HEK293 (cell line): ENCODE results near the gene MYBPH.

ENCODE experiments used
- EGR2 ChIP-seq: fragments of 450-650 bp; formaldehyde crosslinking; IDR thresholded peaks from 2 replicates; pipeline ENCODE4 v1.5.1; 2016; ENCODE audit warnings: low read depth, missing biosample characterization, missing genetic modification characterization
- KLF1 ChIP-seq: fragments of 450-650 bp; formaldehyde crosslinking; IDR thresholded peaks from 2 replicates; pipeline ENCODE4 v1.5.1; 2016; ENCODE audit warnings: missing biosample characterization, missing genetic modification characterization
- OSR2 ChIP-seq: fragments of 450-650 bp; formaldehyde crosslinking; IDR thresholded peaks from 2 replicates; pipeline ENCODE4 v1.5.1; 2016; ENCODE audit warnings: missing biosample characterization, missing genetic modification characterization
- SP3 ChIP-seq: fragments of 450-650 bp; formaldehyde crosslinking; IDR thresholded peaks from 2 replicates; pipeline ENCODE4 v1.5.1; 2016; ENCODE audit warnings: missing biosample characterization, missing genetic modification characterization
- ZBTB17 ChIP-seq: fragments of 450-650 bp; formaldehyde crosslinking; IDR thresholded peaks from 2 replicates; pipeline ENCODE4 v1.5.1; 2016; ENCODE audit warnings: missing biosample characterization, missing genetic modification characterization
- ZBTB20 ChIP-seq: fragments of 450-650 bp; formaldehyde crosslinking; IDR thresholded peaks from 2 replicates; pipeline ENCODE4 v1.5.1; 2016; ENCODE audit warnings: missing biosample characterization, missing genetic modification characterization
- ZBTB8A ChIP-seq: fragments of 450-650 bp; formaldehyde crosslinking; IDR thresholded peaks from 2 replicates; pipeline ENCODE4 v1.5.1; 2016; ENCODE audit warnings: missing biosample characterization, missing genetic modification characterization
- ZEB2 ChIP-seq: fragments of 450-650 bp; formaldehyde crosslinking; IDR thresholded peaks from 2 replicates; pipeline ENCODE4 v1.5.1; 2016; ENCODE audit warnings: missing biosample characterization, missing genetic modification characterization
- ZFHX2 ChIP-seq: fragments of 450-650 bp; formaldehyde crosslinking; conservative IDR thresholded peaks from 2 replicates; pipeline ENCODE4 v1.5.1; 2016; ENCODE audit warnings: missing biosample characterization, missing genetic modification characterization
- ZFP37 ChIP-seq: fragments of 450-650 bp; formaldehyde crosslinking; IDR thresholded peaks from 2 replicates; pipeline ENCODE4 v1.5.1; 2016; ENCODE audit warnings: missing biosample characterization, missing genetic modification characterization
- ZNF121 ChIP-seq: fragments of 450-650 bp; formaldehyde crosslinking; IDR thresholded peaks from 2 replicates; pipeline ENCODE4 v1.5.1; 2016; ENCODE audit warnings: missing biosample characterization, missing genetic modification characterization
- ZNF341 ChIP-seq: fragments of 450-650 bp; formaldehyde crosslinking; IDR thresholded peaks from 2 replicates; pipeline ENCODE4; 2016; ENCODE audit warnings: low read depth, missing biosample characterization, missing genetic modification characterization
- ZNF501 ChIP-seq: fragments of 450-650 bp; formaldehyde crosslinking; IDR thresholded peaks from 2 replicates; pipeline ENCODE4 v1.5.1; 2016; ENCODE audit warnings: missing biosample characterization, missing genetic modification characterization
- ZNF585B ChIP-seq: fragments of 450-650 bp; formaldehyde crosslinking; IDR thresholded peaks from 2 replicates; pipeline ENCODE4 v1.5.1; 2016; ENCODE audit warnings: missing biosample characterization, missing genetic modification characterization
- ZNF596 ChIP-seq: fragments of 450-650 bp; IDR thresholded peaks from 2 replicates; pipeline ENCODE4 v1.5.0; 2018; ENCODE audit warnings: missing biosample characterization, mild to moderate bottlenecking, missing genetic modification characterization, moderate library complexity
- ZNF600 ChIP-seq: fragments of 450-650 bp; formaldehyde crosslinking; IDR thresholded peaks from 2 replicates; pipeline ENCODE4 v1.5.1; 2016; ENCODE audit warnings: missing biosample characterization, missing genetic modification characterization
- ZNF785 ChIP-seq: fragments of 450-650 bp; formaldehyde crosslinking; IDR thresholded peaks from 2 replicates; pipeline ENCODE4 v1.5.1; 2016; ENCODE audit warnings: missing biosample characterization, missing genetic modification characterization
- ZXDB ChIP-seq: fragments of 450-650 bp; formaldehyde crosslinking; IDR thresholded peaks from 2 replicates; pipeline ENCODE4 v1.5.1; 2016; ENCODE audit warnings: missing biosample characterization, missing genetic modification characterization
- TF ChIP-seq, protein P1 (sequence below): fragments of 450-650 bp; formaldehyde crosslinking; IDR thresholded peaks from 2 replicates; pipeline ENCODE4 v1.5.1; 2016; ENCODE audit warnings: missing biosample characterization, missing genetic modification characterization
- TF ChIP-seq, protein P2 (sequence below): fragments of 450-650 bp; formaldehyde crosslinking; IDR thresholded peaks from 2 replicates; pipeline ENCODE4 v1.5.1; 2016; ENCODE audit warnings: missing biosample characterization, missing genetic modification characterization
- TF ChIP-seq, protein P3 (sequence below): fragments of 450-650 bp; formaldehyde crosslinking; IDR thresholded peaks from 2 replicates; pipeline ENCODE4 v1.5.1; 2017; ENCODE audit warnings: missing biosample characterization, missing genetic modification characterization
- TF ChIP-seq, protein P4 (sequence below): fragments of 450-650 bp; formaldehyde crosslinking; IDR thresholded peaks from 2 replicates; pipeline ENCODE4 v1.5.1; 2017; ENCODE audit warnings: missing biosample characterization, mild to moderate bottlenecking, missing genetic modification characterization, moderate library complexity
- TF ChIP-seq, protein P5 (sequence below): fragments of 450-650 bp; formaldehyde crosslinking; IDR thresholded peaks from 2 replicates; pipeline ENCODE4 v1.5.1; 2016; ENCODE audit warnings: missing biosample characterization, missing genetic modification characterization
- TF ChIP-seq, protein P6 (sequence below): fragments of 450-650 bp; formaldehyde crosslinking; IDR thresholded peaks from 2 replicates; pipeline ENCODE4 v1.5.1; 2016; ENCODE audit warnings: missing biosample characterization, missing genetic modification characterization
- TF ChIP-seq, protein P7 (sequence below): fragments of 450-650 bp; IDR thresholded peaks from 2 replicates; pipeline ENCODE4 v1.5.1; 2018; ENCODE audit warnings: missing biosample characterization, missing genetic modification characterization

The MYBPH gene

DNA sequence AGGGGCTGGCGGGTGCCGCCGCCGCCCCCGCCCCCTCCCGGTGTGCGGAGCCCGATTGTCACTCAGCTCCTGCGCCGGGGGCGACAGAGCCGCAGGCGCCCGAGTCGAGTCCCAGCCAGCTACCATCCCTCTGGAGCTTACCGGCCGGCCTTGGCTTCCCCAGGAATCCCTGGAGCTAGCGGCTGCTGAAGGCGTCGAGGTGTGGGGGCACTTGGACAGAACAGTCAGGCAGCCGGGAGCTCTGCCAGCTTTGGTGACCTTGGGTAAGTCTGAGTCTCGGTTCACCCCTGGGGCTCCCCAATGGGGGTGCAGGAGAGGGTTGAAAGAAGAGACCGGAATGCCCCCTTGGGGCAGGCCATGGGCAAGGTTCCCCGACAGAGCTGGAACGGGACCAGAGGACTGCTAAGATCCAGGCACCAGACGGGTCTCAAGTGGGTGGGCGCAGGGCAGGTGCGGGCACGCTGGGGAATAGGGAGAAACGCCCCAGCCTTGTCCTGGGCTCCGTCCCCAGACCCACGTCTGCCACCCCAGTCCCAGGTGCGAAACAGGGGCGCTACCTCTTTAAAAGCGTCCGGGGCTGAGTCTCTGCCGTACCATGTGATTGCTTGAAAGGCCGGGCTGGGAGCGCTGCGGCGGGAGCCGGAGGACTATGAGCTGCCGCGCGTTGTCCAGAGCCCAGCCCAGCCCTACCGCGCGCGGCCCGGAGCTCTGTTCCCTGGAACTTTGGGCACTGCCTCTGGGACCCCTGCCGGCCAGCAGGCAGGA is 47.8 kb downstream of the MYBPH start, which contains the start of gene ADORA1 (continued):
- TF ChIP-seq, protein P1, sequence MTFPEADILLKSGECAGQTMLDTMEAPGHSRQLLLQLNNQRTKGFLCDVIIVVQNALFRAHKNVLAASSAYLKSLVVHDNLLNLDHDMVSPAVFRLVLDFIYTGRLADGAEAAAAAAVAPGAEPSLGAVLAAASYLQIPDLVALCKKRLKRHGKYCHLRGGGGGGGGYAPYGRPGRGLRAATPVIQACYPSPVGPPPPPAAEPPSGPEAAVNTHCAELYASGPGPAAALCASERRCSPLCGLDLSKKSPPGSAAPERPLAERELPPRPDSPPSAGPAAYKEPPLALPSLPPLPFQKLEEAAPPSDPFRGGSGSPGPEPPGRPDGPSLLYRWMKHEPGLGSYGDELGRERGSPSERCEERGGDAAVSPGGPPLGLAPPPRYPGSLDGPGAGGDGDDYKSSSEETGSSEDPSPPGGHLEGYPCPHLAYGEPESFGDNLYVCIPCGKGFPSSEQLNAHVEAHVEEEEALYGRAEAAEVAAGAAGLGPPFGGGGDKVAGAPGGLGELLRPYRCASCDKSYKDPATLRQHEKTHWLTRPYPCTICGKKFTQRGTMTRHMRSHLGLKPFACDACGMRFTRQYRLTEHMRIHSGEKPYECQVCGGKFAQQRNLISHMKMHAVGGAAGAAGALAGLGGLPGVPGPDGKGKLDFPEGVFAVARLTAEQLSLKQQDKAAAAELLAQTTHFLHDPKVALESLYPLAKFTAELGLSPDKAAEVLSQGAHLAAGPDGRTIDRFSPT (tag by site-specific recombination): peak; percentile 77
- TF ChIP-seq ZNF785 (tag by site-specific recombination) (no peak), SP3 (peak; percentile 50; the same call in 1 of the 2 replicates), KLF1 (no peak), EGR2 (peak; percentile 59), ZXDB (tag by site-specific recombination) (0 out of 2 replicates have a peak, but pooled peaks have one; percentile 47), OSR2 (0 out of 2 replicates have a peak, but pooled peaks have one; percentile 14), ZFP37 (tag by site-specific recombination) (peak; percentile 48; the same call in 1 of the 2 replicates), ZNF501 (0 out of 2 replicates have a peak, but pooled peaks have one; percentile 47), ZNF121 (tag by site-specific recombination) (0 out of 2 replicates have a peak, but pooled peaks have one; percentile 26), ZBTB17 (tag by site-specific recombination) (peak; percentile 26; the same call in 1 of the 2 replicates), ZNF585B (tag by site-specific recombination) (no peak), ZNF341 (tag by site-specific recombination) (peak; percentile 76), ZFHX2 (tag by site-specific recombination) (peak; percentile 66), ZEB2 (peak; percentile 34; the same call in 1 of the 2 replicates), ZNF600 (peak; percentile 85), ZBTB20 (tag by site-specific recombination) (peak; percentile 50; the same call in 1 of the 2 replicates), ZBTB8A (tag by site-specific recombination) (peak; percentile 57; the same call in 1 of the 2 replicates), ZNF596 (tag by site-specific recombination) (no peak)
- TF ChIP-seq, protein P2, sequence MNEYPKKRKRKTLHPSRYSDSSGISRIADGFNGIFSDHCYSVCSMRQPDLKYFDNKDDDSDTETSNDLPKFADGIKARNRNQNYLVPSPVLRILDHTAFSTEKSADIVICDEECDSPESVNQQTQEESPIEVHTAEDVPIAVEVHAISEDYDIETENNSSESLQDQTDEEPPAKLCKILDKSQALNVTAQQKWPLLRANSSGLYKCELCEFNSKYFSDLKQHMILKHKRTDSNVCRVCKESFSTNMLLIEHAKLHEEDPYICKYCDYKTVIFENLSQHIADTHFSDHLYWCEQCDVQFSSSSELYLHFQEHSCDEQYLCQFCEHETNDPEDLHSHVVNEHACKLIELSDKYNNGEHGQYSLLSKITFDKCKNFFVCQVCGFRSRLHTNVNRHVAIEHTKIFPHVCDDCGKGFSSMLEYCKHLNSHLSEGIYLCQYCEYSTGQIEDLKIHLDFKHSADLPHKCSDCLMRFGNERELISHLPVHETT (tag by site-specific recombination): 0 out of 2 replicates have a peak, but pooled peaks have one; percentile 14
- TF ChIP-seq, protein P3, sequence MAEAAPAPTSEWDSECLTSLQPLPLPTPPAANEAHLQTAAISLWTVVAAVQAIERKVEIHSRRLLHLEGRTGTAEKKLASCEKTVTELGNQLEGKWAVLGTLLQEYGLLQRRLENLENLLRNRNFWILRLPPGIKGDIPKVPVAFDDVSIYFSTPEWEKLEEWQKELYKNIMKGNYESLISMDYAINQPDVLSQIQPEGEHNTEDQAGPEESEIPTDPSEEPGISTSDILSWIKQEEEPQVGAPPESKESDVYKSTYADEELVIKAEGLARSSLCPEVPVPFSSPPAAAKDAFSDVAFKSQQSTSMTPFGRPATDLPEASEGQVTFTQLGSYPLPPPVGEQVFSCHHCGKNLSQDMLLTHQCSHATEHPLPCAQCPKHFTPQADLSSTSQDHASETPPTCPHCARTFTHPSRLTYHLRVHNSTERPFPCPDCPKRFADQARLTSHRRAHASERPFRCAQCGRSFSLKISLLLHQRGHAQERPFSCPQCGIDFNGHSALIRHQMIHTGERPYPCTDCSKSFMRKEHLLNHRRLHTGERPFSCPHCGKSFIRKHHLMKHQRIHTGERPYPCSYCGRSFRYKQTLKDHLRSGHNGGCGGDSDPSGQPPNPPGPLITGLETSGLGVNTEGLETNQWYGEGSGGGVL (tag by site-specific recombination): peak; percentile 70
- TF ChIP-seq, protein P4, sequence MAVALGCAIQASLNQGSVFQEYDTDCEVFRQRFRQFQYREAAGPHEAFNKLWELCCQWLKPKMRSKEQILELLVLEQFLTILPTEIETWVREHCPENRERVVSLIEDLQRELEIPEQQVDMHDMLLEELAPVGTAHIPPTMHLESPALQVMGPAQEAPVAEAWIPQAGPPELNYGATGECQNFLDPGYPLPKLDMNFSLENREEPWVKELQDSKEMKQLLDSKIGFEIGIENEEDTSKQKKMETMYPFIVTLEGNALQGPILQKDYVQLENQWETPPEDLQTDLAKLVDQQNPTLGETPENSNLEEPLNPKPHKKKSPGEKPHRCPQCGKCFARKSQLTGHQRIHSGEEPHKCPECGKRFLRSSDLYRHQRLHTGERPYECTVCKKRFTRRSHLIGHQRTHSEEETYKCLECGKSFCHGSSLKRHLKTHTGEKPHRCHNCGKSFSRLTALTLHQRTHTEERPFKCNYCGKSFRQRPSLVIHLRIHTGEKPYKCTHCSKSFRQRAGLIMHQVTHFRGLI (tag by site-specific recombination): peak; percentile 96
- TF ChIP-seq, protein P5, sequence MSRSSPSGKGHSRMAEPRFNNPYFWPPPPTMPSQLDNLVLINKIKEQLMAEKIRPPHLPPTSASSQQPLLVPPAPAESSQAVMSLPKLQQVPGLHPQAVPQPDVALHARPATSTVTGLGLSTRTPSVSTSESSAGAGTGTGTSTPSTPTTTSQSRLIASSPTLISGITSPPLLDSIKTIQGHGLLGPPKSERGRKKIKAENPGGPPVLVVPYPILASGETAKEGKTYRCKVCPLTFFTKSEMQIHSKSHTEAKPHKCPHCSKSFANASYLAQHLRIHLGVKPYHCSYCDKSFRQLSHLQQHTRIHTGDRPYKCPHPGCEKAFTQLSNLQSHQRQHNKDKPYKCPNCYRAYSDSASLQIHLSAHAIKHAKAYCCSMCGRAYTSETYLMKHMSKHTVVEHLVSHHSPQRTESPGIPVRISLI (tag by site-specific recombination): no peak
- TF ChIP-seq, protein P6, sequence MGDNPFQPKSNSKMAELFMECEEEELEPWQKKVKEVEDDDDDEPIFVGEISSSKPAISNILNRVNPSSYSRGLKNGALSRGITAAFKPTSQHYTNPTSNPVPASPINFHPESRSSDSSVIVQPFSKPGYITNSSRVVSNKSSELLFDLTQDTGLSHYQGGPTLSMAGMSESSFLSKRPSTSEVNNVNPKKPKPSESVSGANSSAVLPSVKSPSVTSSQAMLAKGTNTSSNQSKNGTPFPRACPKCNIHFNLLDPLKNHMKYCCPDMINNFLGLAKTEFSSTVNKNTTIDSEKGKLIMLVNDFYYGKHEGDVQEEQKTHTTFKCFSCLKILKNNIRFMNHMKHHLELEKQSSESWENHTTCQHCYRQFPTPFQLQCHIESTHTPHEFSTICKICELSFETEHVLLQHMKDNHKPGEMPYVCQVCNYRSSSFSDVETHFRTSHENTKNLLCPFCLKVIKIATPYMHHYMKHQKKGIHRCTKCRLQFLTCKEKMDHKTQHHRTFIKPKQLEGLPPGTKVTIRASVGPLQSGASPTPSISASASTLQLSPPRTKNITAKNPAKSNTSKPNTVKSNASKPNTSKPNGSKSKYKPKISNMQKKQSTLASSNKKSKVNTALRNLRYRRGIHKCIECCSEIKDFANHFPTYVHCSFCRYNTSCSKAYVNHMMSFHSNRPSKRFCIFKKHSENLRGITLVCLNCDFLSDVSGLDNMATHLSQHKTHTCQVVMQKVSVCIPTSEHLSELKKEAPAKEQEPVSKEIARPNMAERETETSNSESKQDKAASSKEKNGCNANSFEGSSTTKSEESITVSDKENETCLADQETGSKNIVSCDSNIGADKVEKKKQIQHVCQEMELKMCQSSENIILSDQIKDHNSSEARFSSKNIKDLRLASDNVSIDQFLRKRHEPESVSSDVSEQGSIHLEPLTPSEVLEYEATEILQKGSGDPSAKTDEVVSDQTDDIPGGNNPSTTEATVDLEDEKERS (tag by site-specific recombination): no peak
- TF ChIP-seq, protein P7, sequence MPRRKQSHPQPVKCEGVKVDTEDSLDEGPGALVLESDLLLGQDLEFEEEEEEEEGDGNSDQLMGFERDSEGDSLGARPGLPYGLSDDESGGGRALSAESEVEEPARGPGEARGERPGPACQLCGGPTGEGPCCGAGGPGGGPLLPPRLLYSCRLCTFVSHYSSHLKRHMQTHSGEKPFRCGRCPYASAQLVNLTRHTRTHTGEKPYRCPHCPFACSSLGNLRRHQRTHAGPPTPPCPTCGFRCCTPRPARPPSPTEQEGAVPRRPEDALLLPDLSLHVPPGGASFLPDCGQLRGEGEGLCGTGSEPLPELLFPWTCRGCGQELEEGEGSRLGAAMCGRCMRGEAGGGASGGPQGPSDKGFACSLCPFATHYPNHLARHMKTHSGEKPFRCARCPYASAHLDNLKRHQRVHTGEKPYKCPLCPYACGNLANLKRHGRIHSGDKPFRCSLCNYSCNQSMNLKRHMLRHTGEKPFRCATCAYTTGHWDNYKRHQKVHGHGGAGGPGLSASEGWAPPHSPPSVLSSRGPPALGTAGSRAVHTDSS (tag by site-specific recombination): 0 out of 2 replicates have a peak, but pooled peaks have one; percentile 32
